Activated naive CD8-positive, alpha-beta T cell treated with anti-CD3 and anti-CD28 coated beads, Interleukin-2, amount 50 U/mL, for 24 hours (primary cell): ENCODE measurements around the gene CA10.

ENCODE experiments used
- ATAC-seq: fragments of 150-1000 bp; cut with Tn5 transposase; one replicate; pipeline ENCODE4 v1.10.0; 2021
- DNase-seq: peaks from one replicate; pipeline ENCODE4 v3.0.0; 2021
- H3K27ac Mint-ChIP-seq: one replicate; pipeline ENCODE4 v1.8.0; 2021; ENCODE audit warnings: mild to moderate bottlenecking, mixed read lengths
- H3K27me3 Mint-ChIP-seq: one replicate; pipeline ENCODE4 v1.8.0; 2021; ENCODE audit warnings: mixed read lengths
- H3K36me3 Mint-ChIP-seq: one replicate; pipeline ENCODE4 v1.8.0; 2021; ENCODE audit warnings: low read depth, mixed read lengths
- H3K4me1 Mint-ChIP-seq: one replicate; pipeline ENCODE4 v1.8.0; 2021; ENCODE audit warnings: mixed read lengths
- H3K4me3 Mint-ChIP-seq: one replicate; pipeline ENCODE4 v1.8.0; 2021; ENCODE audit warnings: mild to moderate bottlenecking, moderate library complexity, mixed read lengths
- H3K9me3 Mint-ChIP-seq: one replicate; pipeline ENCODE4 v1.8.0; 2021; ENCODE audit warnings: mixed read lengths

The CA10 gene

DNA sequence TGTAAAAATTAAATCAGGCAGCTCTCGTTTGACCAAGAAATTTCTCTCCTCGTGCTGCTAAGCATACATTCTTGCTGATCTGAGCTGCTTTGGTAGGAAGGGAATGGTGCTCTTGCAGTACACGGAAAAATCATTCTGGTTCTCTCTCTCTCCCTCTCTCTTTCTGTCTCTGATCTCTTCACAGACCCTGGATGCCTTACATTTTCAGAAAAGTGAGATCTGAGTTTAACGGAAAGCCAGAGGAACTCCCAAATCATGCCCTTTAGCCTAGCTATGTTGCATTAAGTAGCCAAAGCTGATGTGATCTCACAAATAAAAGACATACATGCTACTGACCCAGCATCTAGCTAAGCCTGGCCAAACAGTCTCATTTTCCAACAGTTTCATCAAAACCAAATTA lies 4.0 kb downstream of the CA10 start:
- DNase-seq: no peak
- no peak overlapping the region for H3K4me3 Mint-ChIP-seq
- no peak for ATAC-seq
- no peak overlapping the region for H3K27ac Mint-ChIP-seq
- peaks cover 4% of the 10 kb centered on the region for H3K9me3 Mint-ChIP-seq
- H3K4me1 Mint-ChIP-seq: peaks cover 2% of the 10 kb centered on the region
- H3K36me3 Mint-ChIP-seq: no peaks in the 10 kb centered on the region
- peaks cover 30% of the 10 kb centered on the region for H3K27me3 Mint-ChIP-seq

DNA sequence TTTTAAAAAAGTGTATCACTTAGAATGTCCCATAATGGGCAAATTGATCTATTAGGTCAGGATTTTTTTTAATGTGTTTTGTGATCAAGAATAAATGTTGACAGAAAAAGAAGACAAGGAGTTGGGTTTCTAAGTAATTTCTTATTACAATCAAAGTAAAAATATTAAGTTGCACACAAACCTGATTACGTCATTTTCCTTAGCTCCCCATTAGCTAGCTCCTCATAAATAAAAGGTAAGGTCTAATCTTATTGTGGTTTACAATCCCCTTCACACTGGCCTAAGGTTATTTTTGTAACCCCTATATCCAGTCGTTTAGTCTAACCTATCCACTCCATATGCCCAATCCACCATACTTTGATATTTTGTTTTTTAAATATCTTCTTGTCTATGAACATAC lies 7.6 kb downstream of the CA10 start:
- Mint-ChIP-seq H3K27ac (no peak overlapping the region), H3K27me3 (peaks cover 4% of the 10 kb centered on the region), H3K4me1 (peaks cover 16% of the 10 kb centered on the region), H3K9me3 (peaks cover 4% of the 10 kb centered on the region), H3K4me3 (no peak overlapping the region), H3K36me3 (no peaks in the 10 kb centered on the region)
- DNase-seq (no peak), ATAC-seq (no peak)

DNA sequence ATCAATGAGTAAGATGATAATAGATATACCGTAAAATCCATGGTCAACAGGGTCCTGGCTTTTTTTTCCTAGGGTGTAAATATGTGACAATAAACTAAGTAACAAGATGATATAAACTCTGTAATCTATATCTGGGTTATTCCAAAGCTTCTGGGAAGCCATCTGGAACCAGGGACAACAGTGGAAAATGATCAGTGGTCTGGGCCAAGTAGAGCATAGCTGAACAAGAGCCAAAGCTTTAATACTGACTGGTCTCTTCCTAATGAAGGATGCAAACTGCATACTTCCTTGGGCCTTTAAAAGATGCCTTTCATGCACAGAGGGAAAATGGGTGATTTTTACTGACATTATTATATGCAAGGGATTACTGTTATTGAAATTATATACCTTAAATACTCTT lies 8.9 kb downstream of the CA10 start:
- Mint-ChIP-seq H3K27me3 (peaks cover 3% of the 10 kb centered on the region), H3K9me3 (peaks cover 4% of the 10 kb centered on the region), H3K36me3 (no peaks in the 10 kb centered on the region)

DNA sequence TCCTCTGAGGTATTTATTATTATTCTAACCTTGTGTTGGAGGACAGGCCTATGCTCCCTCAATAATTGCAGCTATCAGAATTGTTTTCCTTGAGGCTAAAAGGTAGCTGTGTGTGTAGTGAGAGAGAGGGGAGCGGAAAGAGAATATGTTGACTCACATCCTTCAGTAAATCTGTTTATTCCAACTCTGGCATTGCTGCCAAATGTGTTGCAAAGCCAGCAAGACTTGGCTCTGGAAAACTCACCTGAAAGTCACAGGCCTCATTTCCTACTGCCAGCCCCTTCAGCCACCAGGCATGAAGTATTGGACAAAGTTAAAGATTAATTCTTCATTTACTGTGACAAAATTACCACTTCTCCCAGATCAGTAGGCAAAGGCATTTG lies 9.6 kb downstream of the CA10 start:
- Mint-ChIP-seq H3K27me3 (peaks cover 3% of the 10 kb centered on the region), H3K36me3 (no peaks in the 10 kb centered on the region), H3K9me3 (peaks cover 4% of the 10 kb centered on the region), H3K27ac (no peak overlapping the region), H3K4me1 (peaks cover 16% of the 10 kb centered on the region), H3K4me3 (no peak overlapping the region)
- DNase-seq (no peak), ATAC-seq (no peak)

More for the DNA sequence above, 8.9 kb downstream of the CA10 start:
- DNase-seq: no peak
- H3K27ac Mint-ChIP-seq: no peak overlapping the region
- ATAC-seq: no peak
- peaks cover 16% of the 10 kb centered on the region for H3K4me1 Mint-ChIP-seq
- H3K4me3 Mint-ChIP-seq: no peak overlapping the region

DNA sequence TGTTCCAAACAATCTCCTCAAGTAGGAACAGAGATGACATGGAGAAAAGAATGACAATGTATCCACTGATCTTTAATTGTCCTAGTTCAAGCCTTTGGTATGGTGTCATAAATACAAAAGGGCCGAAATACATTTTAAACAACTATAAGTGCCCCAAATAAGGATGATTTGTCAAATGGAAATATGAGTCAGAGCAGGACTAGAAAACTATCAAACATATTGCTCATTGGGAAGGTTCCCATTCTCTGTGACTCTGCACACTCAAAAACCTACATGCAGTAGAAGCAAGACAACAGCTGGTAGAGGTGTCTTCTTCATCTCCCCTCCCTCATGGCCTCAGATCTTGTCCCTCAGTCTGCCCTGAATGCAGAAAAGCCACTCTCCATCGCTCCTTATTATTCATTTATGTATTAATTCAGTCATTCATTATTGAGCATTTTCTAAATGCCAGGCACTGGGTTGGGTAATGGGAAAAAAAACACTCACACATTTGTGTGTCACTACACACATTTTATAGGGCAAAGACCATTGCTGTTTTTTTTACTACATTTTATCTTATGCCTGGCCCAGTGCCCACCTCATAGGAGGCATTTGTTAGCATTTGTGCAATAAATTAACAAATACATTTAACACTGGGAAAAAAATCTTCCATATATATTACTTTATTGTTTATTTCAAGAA lies 10.1 kb downstream of the CA10 start:
- peak; percentile 40 for ATAC-seq
- Mint-ChIP-seq H3K4me3 (no peak overlapping the region), H3K27me3 (peaks cover 3% of the 10 kb centered on the region), H3K4me1 (peaks cover 16% of the 10 kb centered on the region), H3K27ac (peak overlapping the region; percentile 78), H3K36me3 (no peaks in the 10 kb centered on the region), H3K9me3 (peaks cover 4% of the 10 kb centered on the region)
- no peak for DNase-seq

DNA sequence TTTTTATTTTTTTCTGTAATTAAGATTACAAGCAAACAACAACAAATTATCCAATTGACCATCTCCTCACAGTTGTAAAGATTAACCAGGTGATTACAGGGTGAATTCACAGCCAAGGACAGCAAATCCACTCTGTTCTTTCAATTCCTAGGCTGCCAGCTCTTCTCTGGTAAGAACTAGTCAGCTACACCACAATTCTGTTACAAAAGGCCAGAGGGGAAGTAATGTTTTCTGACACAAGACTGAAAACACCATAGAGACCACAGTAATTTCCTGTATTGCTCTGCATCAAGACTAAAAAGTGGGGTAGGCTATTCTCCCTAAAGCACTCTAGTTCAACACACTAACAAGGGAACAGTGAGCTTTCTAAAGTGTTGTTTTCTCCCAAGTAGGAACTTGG lies 10.6 kb downstream of the CA10 start:
- peaks cover 16% of the 10 kb centered on the region for H3K4me1 Mint-ChIP-seq

DNA sequence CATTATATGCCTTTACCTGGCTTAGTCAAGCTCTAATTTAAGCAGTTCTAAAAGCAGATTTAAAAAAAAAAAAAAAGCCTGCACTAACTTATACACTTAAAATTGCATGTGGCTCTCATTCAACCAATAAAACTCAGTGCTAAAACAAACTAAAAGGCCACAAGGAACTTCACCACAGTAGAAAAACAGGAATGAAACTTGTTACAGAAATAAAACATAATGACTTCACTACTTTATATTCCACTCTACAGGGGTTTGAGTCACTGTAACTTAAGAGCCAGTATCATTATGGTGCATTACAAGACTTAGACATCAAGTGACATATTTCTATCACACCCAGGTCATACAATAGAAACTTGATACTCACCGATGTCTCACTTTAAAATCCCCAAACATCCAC lies 11.1 kb downstream of the CA10 start:
- H3K4me3 Mint-ChIP-seq: no peak overlapping the region
- peak overlapping the region; percentile 78 for H3K27ac Mint-ChIP-seq
- peaks cover 4% of the 10 kb centered on the region for H3K9me3 Mint-ChIP-seq
- H3K27me3 Mint-ChIP-seq: peaks cover 2% of the 10 kb centered on the region
- DNase-seq (no peak), ATAC-seq (peak; percentile 75)
- peaks cover 16% of the 10 kb centered on the region for H3K4me1 Mint-ChIP-seq
- no peaks in the 10 kb centered on the region for H3K36me3 Mint-ChIP-seq

More for the DNA sequence above, 10.6 kb downstream of the CA10 start:
- Mint-ChIP-seq H3K9me3 (peaks cover 4% of the 10 kb centered on the region), H3K36me3 (no peaks in the 10 kb centered on the region), H3K27ac (peak overlapping the region; percentile 78), H3K27me3 (peaks cover 3% of the 10 kb centered on the region), H3K4me3 (no peak overlapping the region)
- ATAC-seq (peak; percentile 60), DNase-seq (no peak)

DNA sequence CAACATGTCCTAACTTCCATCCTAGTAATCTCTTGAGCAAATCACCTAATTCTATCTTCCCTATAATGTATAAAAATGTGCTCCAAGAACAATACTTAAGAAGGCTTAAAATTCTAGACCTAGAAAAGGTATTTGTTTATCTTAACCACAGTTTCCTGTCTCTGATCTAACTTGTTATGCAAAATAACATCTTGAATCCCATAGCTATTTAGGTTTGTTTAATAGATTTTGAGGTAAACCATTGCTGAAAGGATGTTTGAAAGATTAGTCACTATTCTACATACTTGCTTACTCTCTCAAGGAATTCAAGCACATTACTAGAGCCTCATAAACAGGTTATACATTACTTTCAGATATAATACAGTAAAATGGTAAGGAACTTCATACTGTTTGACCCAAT lies 13.0 kb downstream of the CA10 start:
- no peak for ATAC-seq
- H3K4me1 Mint-ChIP-seq: peaks cover 16% of the 10 kb centered on the region
- H3K4me3 Mint-ChIP-seq: no peak overlapping the region
- no peak overlapping the region for H3K27ac Mint-ChIP-seq
- no peaks in the 10 kb centered on the region for H3K36me3 Mint-ChIP-seq
- peaks cover 4% of the 10 kb centered on the region for H3K9me3 Mint-ChIP-seq
- no peaks in the 10 kb centered on the region for H3K27me3 Mint-ChIP-seq
- DNase-seq: no peak

DNA sequence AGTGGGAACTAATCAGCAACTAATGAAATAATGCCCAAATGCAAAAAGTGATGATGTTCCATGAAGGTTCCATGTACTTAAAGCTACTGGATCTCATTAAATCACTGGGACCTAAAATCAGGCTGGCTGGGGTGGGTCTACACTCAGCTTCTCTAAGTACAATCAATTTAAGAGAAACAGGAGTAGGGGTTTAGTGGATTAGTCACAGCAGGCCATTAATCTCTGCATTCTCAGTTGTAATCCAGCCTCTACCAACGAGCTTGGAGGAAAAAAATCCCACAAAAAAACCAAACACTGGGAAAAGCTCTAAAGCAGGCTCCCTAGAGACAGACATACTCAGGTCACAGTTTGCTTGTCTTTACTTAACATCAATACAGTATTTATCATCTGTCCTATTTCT lies 15.0 kb downstream of the CA10 start:
- no peak for DNase-seq
- H3K9me3 Mint-ChIP-seq: no peaks in the 10 kb centered on the region
- H3K36me3 Mint-ChIP-seq: no peaks in the 10 kb centered on the region
- H3K4me1 Mint-ChIP-seq: peaks cover 12% of the 10 kb centered on the region
- H3K27me3 Mint-ChIP-seq: no peaks in the 10 kb centered on the region
- H3K4me3 Mint-ChIP-seq: no peak overlapping the region
- no peak for ATAC-seq
- no peak overlapping the region for H3K27ac Mint-ChIP-seq

DNA sequence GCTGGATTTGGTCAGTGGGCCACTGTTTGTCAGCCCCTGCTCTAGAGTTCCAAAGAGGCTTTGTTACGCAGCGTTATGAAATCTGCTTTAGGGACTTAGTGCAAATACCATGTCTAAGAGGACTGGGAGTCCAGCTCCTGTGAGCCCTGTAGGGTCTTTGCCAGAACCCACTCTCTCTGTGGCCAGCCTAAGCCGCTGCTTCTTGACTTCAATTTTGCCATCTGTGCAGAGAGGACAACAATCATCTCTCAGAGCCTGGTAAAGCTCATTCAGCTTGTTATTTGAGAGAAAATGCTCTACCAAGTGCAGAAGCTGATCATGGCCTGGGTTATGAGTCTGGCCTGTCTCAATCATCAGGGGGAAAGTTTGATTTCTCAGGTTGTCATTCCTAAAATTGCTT lies 17.9 kb downstream of the CA10 start:
- no peaks in the 10 kb centered on the region for H3K9me3 Mint-ChIP-seq

DNA sequence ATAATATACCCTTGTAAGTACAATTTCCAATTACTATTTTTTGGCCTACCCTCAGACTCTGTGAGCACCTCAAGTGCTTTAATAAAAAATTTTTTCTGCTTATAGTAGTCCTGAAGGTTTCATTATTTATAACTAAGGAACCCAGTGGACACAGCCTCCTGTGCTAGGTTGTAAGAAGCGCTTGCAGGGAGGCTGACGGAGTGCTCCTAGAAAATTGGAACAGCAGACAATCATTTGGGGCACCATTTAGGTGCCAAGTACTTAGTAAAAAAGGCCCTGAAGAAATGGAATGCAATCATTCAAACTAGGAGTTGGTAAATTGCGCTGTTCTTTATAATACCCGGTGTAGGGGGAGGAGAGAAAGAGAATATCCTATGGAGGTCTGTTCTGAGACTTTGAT lies 19.8 kb downstream of the CA10 start:
- DNase-seq (no peak), ATAC-seq (no peak)
- Mint-ChIP-seq H3K4me3 (no peak overlapping the region), H3K4me1 (no peaks in the 10 kb centered on the region), H3K36me3 (no peaks in the 10 kb centered on the region), H3K27me3 (peaks cover 4% of the 10 kb centered on the region), H3K27ac (no peak overlapping the region), H3K9me3 (no peaks in the 10 kb centered on the region)

More for the DNA sequence above, 17.9 kb downstream of the CA10 start:
- H3K36me3 Mint-ChIP-seq: no peaks in the 10 kb centered on the region
- no peak overlapping the region for H3K4me3 Mint-ChIP-seq
- no peaks in the 10 kb centered on the region for H3K27me3 Mint-ChIP-seq
- DNase-seq: no peak
- no peak overlapping the region for H3K27ac Mint-ChIP-seq
- ATAC-seq: no peak
- no peaks in the 10 kb centered on the region for H3K4me1 Mint-ChIP-seq

DNA sequence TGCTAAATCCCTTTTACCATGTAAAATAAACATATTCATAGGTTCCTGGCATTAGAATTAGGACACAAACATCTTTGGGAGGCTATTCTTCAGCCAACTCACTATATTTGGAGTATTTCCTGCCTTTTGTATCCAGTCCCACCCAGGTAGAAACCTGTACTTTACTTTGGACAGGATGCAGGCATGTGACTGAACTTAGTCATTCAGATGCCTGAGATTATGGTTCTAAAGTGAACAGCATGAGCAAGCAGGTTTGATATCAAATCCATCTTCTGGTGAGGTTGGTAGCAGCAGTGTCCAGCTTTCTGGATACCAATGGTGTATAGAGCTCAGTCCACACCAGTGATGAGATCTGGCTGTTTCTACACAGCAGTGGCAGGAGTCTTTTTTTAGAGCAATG lies 20.2 kb downstream of the CA10 start:
- Mint-ChIP-seq H3K9me3 (no peaks in the 10 kb centered on the region), H3K4me3 (no peak overlapping the region), H3K36me3 (no peaks in the 10 kb centered on the region), H3K27ac (no peak overlapping the region), H3K4me1 (no peaks in the 10 kb centered on the region), H3K27me3 (peaks cover 4% of the 10 kb centered on the region)
- no peak for DNase-seq
- ATAC-seq: no peak

DNA sequence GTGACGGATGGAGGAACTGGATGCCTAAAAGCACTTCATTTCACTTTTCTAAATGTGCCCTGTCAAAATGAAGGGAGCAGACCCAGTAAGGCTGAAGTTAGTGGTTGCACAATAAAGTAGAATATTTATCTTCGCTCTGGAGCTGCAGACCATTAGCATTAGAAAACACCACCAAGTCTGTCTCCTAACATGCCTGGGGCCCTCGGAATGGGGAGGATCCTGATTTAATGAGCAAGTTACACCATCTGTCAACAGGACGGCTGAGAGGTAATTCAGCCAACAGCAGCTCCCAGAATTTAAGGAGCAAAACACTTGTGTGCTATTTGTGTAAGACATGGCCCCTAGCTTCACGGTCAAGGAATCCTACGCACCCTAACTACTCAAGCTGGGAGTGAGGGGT lies 22.3 kb downstream of the CA10 start:
- H3K36me3 Mint-ChIP-seq: no peaks in the 10 kb centered on the region
- no peak overlapping the region for H3K4me3 Mint-ChIP-seq
- peaks cover 4% of the 10 kb centered on the region for H3K27me3 Mint-ChIP-seq
- H3K27ac Mint-ChIP-seq: no peak overlapping the region
- DNase-seq (no peak), ATAC-seq (no peak)
- no peaks in the 10 kb centered on the region for H3K9me3 Mint-ChIP-seq
- no peaks in the 10 kb centered on the region for H3K4me1 Mint-ChIP-seq

DNA sequence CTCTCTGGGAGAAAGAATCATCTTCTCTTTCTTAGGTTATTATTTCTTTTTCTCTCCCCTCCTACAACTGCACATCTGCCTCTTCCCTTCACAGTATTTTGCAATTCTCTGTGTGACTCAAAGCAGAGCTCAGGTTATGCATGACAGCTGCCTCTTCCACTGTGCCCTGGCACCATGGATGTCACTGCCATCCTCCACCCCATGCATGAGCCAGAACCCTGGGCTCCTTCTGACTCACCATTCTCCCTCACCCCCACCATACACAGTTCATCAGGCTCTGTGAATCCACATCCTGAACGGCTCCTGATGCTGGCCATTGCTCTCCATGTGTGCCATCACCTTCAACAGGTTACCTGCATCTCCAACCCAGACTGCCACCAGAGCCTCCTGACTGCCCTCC lies 23.9 kb downstream of the CA10 start:
- Mint-ChIP-seq H3K4me1 (no peaks in the 10 kb centered on the region), H3K4me3 (no peak overlapping the region), H3K9me3 (peaks cover 5% of the 10 kb centered on the region), H3K36me3 (no peaks in the 10 kb centered on the region), H3K27me3 (peaks cover 4% of the 10 kb centered on the region), H3K27ac (no peak overlapping the region)
- ATAC-seq (no peak), DNase-seq (no peak)

DNA sequence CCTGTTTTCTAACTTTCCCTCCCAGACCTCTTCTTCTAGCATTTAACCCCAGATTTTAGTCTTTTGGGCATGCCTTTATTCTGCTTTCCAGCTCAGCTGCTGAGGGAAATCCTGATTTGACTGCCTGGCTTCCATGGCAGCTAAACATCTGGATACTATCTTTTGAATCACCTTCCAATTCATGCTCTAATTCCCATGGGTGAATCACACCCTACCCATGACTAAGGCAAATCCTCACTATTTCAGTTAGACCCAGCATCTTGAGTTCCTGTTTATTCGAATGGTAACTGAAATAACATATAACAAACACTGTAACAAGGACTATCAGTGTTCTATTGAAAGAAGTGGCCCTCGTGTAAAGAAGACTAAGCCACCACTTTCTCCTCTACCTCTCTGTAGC lies 29.8 kb downstream of the CA10 start:
- H3K36me3 Mint-ChIP-seq: no peaks in the 10 kb centered on the region
- ATAC-seq (no peak), DNase-seq (no peak)
- H3K4me3 Mint-ChIP-seq: no peak overlapping the region
- H3K9me3 Mint-ChIP-seq: peaks cover 17% of the 10 kb centered on the region
- peaks cover 5% of the 10 kb centered on the region for H3K27me3 Mint-ChIP-seq
- no peaks in the 10 kb centered on the region for H3K4me1 Mint-ChIP-seq
- no peak overlapping the region for H3K27ac Mint-ChIP-seq

DNA sequence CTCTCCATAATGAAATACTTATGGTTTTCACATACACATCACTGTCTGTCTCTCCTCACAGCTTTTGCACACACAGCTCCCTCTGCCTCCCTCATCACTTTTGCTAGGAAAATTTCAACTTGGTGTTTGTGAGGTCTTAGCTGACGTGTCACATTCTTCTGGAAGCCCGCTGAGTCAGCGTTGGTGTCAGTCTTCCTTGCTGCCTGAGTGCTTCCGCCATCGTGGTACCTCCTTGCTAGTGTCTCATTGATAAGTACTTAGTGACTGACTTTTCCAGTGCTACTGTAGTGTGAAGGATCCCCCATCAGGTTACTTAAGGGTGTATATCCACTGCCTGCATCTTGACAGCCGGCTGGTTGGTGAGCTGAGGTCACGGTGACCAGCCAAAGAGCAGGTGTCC lies 33.5 kb downstream of the CA10 start:
- DNase-seq (no peak), ATAC-seq (no peak)
- Mint-ChIP-seq H3K27me3 (peaks cover 5% of the 10 kb centered on the region), H3K36me3 (no peaks in the 10 kb centered on the region), H3K4me3 (no peak overlapping the region), H3K27ac (no peak overlapping the region), H3K4me1 (no peaks in the 10 kb centered on the region), H3K9me3 (peaks cover 12% of the 10 kb centered on the region)
